Natural killer cell (primary cell): ENCODE data around the gene UBA6. TPM values are rescaled to one million over a fixed set of nuclear protein-coding genes. Genes with fewer than 3 reads are reported as not detected.

Experiments used
- ATAC-seq, 3 donors: fragments of 150-1000 bp in 2 of 3; fragments of 200-7000 bp in 1 of 3; cut with Tn5 transposase; 1 replicate in 1 of 3; 2 replicates in 2 of 3; pipeline ENCODE4 v1.10.0; 2021; ENCODE audit warnings: mild to moderate bottlenecking in 2 of 3, moderate library complexity in 2 of 3
- DNase-seq, 2 donors: peaks; one replicate each; pipeline versions ENCODE4 v3.0.0 to v3.0.0-alpha.2; 2013 to 2021; ENCODE audit warnings: mixed read lengths in 1 of 2
- H3K27ac ChIP-seq: one replicate; pipeline ENCODE4 v1.5.1; 2013; ENCODE audit warnings: mild to moderate bottlenecking, low read length
- H3K27me3 ChIP-seq: one replicate; pipeline ENCODE4 v1.6.1; 2013; ENCODE audit warnings: low read length; ENCODE audit not compliant: control insufficient read depth, insufficient read depth
- H3K36me3 ChIP-seq: one replicate; pipeline ENCODE4 v1.6.1; 2013; ENCODE audit warnings: low read length; ENCODE audit not compliant: control insufficient read depth, insufficient read depth
- H3K4me1 ChIP-seq: one replicate; pipeline ENCODE4 v1.6.1; 2013; ENCODE audit warnings: low read length; ENCODE audit not compliant: control insufficient read depth, insufficient read depth
- H3K4me3 ChIP-seq: one replicate; pipeline ENCODE4 v1.5.1; 2013; ENCODE audit warnings: low read length
- H3K9me3 ChIP-seq: one replicate; pipeline ENCODE4 v1.6.1; 2013; ENCODE audit warnings: low read length; ENCODE audit not compliant: control insufficient read depth, insufficient read depth
- H3K27ac Mint-ChIP-seq, 2 donors: one replicate each; pipeline ENCODE4 v1.8.0; 2022; ENCODE audit warnings: mild to moderate bottlenecking in 2 of 2, mixed read lengths in 2 of 2, moderate library complexity in 1 of 2
- H3K27me3 Mint-ChIP-seq, 2 donors: one replicate each; pipeline ENCODE4 v1.8.0; 2022; ENCODE audit warnings: low read depth in 2 of 2, mixed read lengths in 2 of 2
- H3K36me3 Mint-ChIP-seq: one replicate; pipeline ENCODE4 v1.8.0; 2022; ENCODE audit warnings: mixed read lengths
- H3K4me1 Mint-ChIP-seq, 2 donors: one replicate each; pipeline ENCODE4 v1.8.0; 2022; ENCODE audit warnings: mixed read lengths in 2 of 2
- H3K4me3 Mint-ChIP-seq: one replicate; pipeline ENCODE4 v1.8.0; 2022; ENCODE audit warnings: mild to moderate bottlenecking, moderate library complexity, mixed read lengths
- H3K9me3 Mint-ChIP-seq, 2 donors: one replicate each; pipeline ENCODE4 v1.8.0; 2022; ENCODE audit warnings: mixed read lengths in 2 of 2
- WGBS: methylation state at CpG from one replicate; pipeline ENCODE4 v1.1.7; 2013; ENCODE audit warnings: missing lambda C conversion rate; ENCODE audit not compliant: insufficient coverage; 5-methylcytosine and 5-hydroxymethylcytosine counted together
- intact Hi-C: fragments of 100-400 bp; cut with micrococcal nuclease; formaldehyde crosslinking; loops from one replicate; pipeline ENCODE4 v1.14.2; 2022
- total RNA-seq, 4 donors: library from RNA; stranded (reverse); fragments of 120-200 nt in 1 of 4; gene quantifications; one replicate each; pipeline versions ENCODE4 v1.2.3 to v1.2.4, GENCODE V29; 2013 to 2022
- TF ChIP-seq, protein P1 (sequence below): fragments of 200-600 bp; IDR thresholded peaks from one replicate; pipeline ENCODE4 v1.8.0; 2022; ENCODE audit warnings: antibody characterized with exemption

UBA6 gene
- total RNA-seq, 3 donors from 2014 or later (not counting 1 experiment from before 2014, with no cell fraction given): 54.3 to 77.7 (median 55.3) TPM

DNA sequence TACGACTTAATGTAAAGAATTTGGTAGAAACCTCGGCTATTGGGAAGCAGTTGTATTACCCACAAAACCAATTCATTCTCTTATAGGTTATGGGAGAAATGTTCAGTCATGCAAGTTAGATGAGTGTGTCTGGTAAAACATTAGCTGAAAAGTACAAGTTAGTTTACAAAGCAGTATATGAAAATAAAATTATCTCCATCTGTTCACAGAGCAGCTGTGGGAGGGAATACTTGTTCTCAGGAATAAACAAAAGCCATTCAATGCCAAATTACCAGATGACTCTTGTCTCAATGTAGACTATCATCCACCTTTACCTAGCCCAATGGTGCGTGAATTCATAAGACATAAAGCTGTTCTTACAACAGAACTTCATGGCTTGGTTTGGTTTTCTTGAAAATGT is 113.8 kb downstream of the UBA6 start:
- Histone ChIP-seq H3K36me3 (peaks cover 29% of the 10 kb centered on the region), H3K27me3 (no peaks in the 10 kb centered on the region), H3K9me3 (no peaks in the 10 kb centered on the region), H3K4me1 (peaks cover 2% of the 10 kb centered on the region), H3K27ac (no peak overlapping the region), H3K4me3 (no peak overlapping the region)
- TF ChIP-seq, protein P1, sequence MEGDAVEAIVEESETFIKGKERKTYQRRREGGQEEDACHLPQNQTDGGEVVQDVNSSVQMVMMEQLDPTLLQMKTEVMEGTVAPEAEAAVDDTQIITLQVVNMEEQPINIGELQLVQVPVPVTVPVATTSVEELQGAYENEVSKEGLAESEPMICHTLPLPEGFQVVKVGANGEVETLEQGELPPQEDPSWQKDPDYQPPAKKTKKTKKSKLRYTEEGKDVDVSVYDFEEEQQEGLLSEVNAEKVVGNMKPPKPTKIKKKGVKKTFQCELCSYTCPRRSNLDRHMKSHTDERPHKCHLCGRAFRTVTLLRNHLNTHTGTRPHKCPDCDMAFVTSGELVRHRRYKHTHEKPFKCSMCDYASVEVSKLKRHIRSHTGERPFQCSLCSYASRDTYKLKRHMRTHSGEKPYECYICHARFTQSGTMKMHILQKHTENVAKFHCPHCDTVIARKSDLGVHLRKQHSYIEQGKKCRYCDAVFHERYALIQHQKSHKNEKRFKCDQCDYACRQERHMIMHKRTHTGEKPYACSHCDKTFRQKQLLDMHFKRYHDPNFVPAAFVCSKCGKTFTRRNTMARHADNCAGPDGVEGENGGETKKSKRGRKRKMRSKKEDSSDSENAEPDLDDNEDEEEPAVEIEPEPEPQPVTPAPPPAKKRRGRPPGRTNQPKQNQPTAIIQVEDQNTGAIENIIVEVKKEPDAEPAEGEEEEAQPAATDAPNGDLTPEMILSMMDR: no peak
- Mint-ChIP-seq H3K9me3 (no peaks in the 10 kb centered on the region), H3K36me3 (no peaks in the 10 kb centered on the region), H3K27me3 (no peaks in the 10 kb centered on the region), H3K27ac (no peak overlapping the region), H3K4me1 (no peaks in the 10 kb centered on the region), H3K4me3 (no peak overlapping the region)
- DNase-seq: no peak
- intact Hi-C loops: no loop called here
- ATAC-seq: no peak
- WGBS: 100% methylated on average over 1 of the region's 3 CpGs

DNA sequence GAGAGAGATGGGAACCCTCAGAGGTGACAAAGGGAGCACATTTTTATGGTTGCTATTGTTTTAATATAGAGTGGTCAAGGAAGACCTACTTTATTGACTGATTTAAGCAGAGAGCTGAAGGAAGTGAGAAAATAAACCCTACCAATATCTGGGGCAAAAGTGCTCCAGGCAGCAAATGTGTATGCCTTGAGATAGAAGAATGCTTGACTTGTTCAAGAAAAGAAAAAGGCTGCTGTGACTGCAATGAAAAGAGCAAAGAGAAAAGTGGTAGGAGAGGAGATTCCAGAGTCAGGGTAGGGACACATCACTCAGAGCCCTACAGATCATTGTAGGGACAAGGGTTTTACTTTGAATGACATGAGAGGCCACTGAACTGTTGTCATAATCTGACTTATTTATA is 116.5 kb downstream of the UBA6 start:
- TF ChIP-seq, protein P1: no peak
- ATAC-seq (no peak), DNase-seq (no peak)
- H3K27me3 ChIP-seq: no peaks in the 10 kb centered on the region
- H3K4me1 Mint-ChIP-seq: peaks cover 17% of the 10 kb centered on the region in 2 donors
- no peaks in the 10 kb centered on the region for H3K27me3 Mint-ChIP-seq
- intact Hi-C loops: no loop called here
- no peak overlapping the region for H3K4me3 ChIP-seq
- H3K27ac ChIP-seq: no peak overlapping the region
- H3K36me3 Mint-ChIP-seq: no peaks in the 10 kb centered on the region
- peaks cover 24% of the 10 kb centered on the region for H3K36me3 ChIP-seq
- H3K27ac Mint-ChIP-seq: no peak overlapping the region
- H3K9me3 ChIP-seq: no peaks in the 10 kb centered on the region
- H3K4me3 Mint-ChIP-seq: no peak overlapping the region
- H3K9me3 Mint-ChIP-seq: no peaks in the 10 kb centered on the region
- peaks cover 4% of the 10 kb centered on the region for H3K4me1 ChIP-seq

DNA sequence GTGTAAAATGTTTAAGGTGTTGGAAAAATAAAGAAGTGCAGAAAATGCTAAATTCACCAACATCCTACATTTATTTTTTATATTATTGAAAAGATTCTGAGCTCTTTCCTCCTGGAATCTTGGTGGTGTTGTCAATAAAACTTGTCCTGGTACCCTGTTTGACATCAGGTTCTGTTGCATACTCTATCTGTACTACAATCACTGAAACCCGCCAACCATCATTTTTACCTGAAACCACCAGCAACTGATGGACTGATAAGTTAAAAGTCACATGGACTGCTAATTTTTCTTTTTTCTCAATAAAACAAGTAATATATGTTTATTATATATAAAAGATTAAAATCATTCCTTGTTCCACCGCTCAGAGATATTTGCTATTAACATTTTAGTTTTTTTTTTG is 119.0 kb downstream of the UBA6 start:
- H3K27me3 ChIP-seq: no peaks in the 10 kb centered on the region

More for the DNA sequence above, 119.0 kb downstream of the UBA6 start:
- H3K4me3 ChIP-seq: no peak overlapping the region
- H3K9me3 ChIP-seq: no peaks in the 10 kb centered on the region
- Mint-ChIP-seq H3K4me1 (peaks cover 17% of the 10 kb centered on the region in 2 donors), H3K9me3 (no peaks in the 10 kb centered on the region), H3K27me3 (no peaks in the 10 kb centered on the region), H3K4me3 (peak overlapping the region; percentile 10), H3K27ac (peak overlapping the region; percentile 4 to 72), H3K36me3 (no peaks in the 10 kb centered on the region)
- WGBS: no CpG with 5 or more reads among the region's 2 CpGs
- H3K27ac ChIP-seq: peak overlapping the region; percentile 45
- intact Hi-C loops: no loop called here
- H3K36me3 ChIP-seq: peaks cover 21% of the 10 kb centered on the region
- TF ChIP-seq, protein P1: no peak
- DNase-seq (peak in 1 of 2 donors; percentile 32), ATAC-seq (no peak)
- peaks cover 4% of the 10 kb centered on the region for H3K4me1 ChIP-seq
